Loucy (cell line): ENCODE measurements around the gene FAM53B.
"Not testable (repeated sequence)": the region's sequence is repeated elsewhere in the genome, so short reads cannot be mapped to it uniquely, and the experiment has no call there.

ENCODE experiments used
- H2AFZ ChIP-seq: fragments of 200-600 bp; sonication (generic); 2 replicates; pipeline ENCODE4 v1.6.0; 2016; ENCODE audit warnings: antibody characterized with exemption, mild to moderate bottlenecking, low read length, moderate library complexity
- H3F3A ChIP-seq: fragments of 200-600 bp; 2 replicates; pipeline ENCODE4 v1.6.0; 2016; ENCODE audit warnings: antibody characterized with exemption, low read depth, mild to moderate bottlenecking
- H3K27me3 ChIP-seq: fragments of 200-600 bp; sonication (generic); 2 replicates; pipeline ENCODE4 v1.6.1; 2014; ENCODE audit warnings: low read length, mild to moderate bottlenecking; ENCODE audit not compliant: insufficient read depth, poor library complexity, severe bottlenecking
- H3K36me3 ChIP-seq: fragments of 200-600 bp; sonication (generic); 2 replicates; pipeline ENCODE4 v1.6.1; 2016; ENCODE audit warnings: low read length; ENCODE audit not compliant: insufficient read depth
- H3K4me1 ChIP-seq: fragments of 200-600 bp; sonication (generic); 2 replicates; pipeline ENCODE4 v1.5.1; 2014; ENCODE audit warnings: low read length, mild to moderate bottlenecking; ENCODE audit not compliant: insufficient read depth, poor library complexity, severe bottlenecking
- H3K4me2 ChIP-seq: fragments of 200-600 bp; sonication (generic); 2 replicates; pipeline ENCODE4 v1.6.0; 2014; ENCODE audit warnings: antibody characterized with exemption, low read length, low read depth, mild to moderate bottlenecking; ENCODE audit not compliant: poor library complexity, severe bottlenecking
- H3K4me3 ChIP-seq: fragments of 200-600 bp; sonication (generic); 2 replicates; pipeline ENCODE4 v1.5.1; 2014; ENCODE audit warnings: low read length, mild to moderate bottlenecking, mixed read lengths; ENCODE audit not compliant: poor library complexity, severe bottlenecking
- H3K79me2 ChIP-seq: fragments of 200-600 bp; sonication (generic); 2 replicates; pipeline ENCODE4 v1.6.1; 2014; ENCODE audit warnings: low read length; ENCODE audit not compliant: insufficient read depth
- H3K9ac ChIP-seq: fragments of 200-600 bp; sonication (generic); 2 replicates; pipeline ENCODE4 v1.6.0; 2014; ENCODE audit warnings: mild to moderate bottlenecking, low read depth, low read length, moderate library complexity; ENCODE audit not compliant: poor library complexity, severe bottlenecking
- H3K9me2 ChIP-seq: fragments of 200-600 bp; sonication (generic); replicated peaks from 2 replicates; pipeline ENCODE4 v1.6.1; 2016; ENCODE audit warnings: low read depth, low read length, mixed read lengths
- H3K9me3 ChIP-seq: fragments of 200-600 bp; sonication (generic); 2 replicates; pipeline ENCODE4 v1.6.1; 2014; ENCODE audit warnings: mild to moderate bottlenecking, antibody characterized with exemption, low read length, low read depth; ENCODE audit not compliant: insufficient read depth
- H4K20me1 ChIP-seq: fragments of 200-600 bp; sonication (generic); 2 replicates; pipeline ENCODE4 v1.6.0; 2014; ENCODE audit warnings: antibody characterized with exemption, low read length, mild to moderate bottlenecking; ENCODE audit not compliant: insufficient read depth, poor library complexity, severe bottlenecking
- CTCF ChIP-seq: fragments of 200-600 bp; sonication (generic); conservative IDR thresholded peaks from 2 replicates; pipeline ENCODE4 v1.5.1; 2014; ENCODE audit warnings: mild to moderate bottlenecking, antibody characterized with exemption, low read length
- EZH2phosphoT487 ChIP-seq: fragments of 200-600 bp; IDR thresholded peaks from 2 replicates; pipeline ENCODE4 v1.6.1; 2018; ENCODE audit warnings: antibody characterized with exemption, mild to moderate bottlenecking, moderate library complexity, borderline replicate concordance

Gene FAM53B

GRCh38 chr10:124589491-124590041, 154.6 kb downstream of the FAM53B start:
- Histone ChIP-seq H3K9me2 (no peaks in the 10 kb centered on the region), H3F3A (no peaks in the 10 kb centered on the region), H3K4me3 (no peak overlapping the region), H3K27me3 (no peaks in the 10 kb centered on the region), H3K9me3 (no peaks in the 10 kb centered on the region), H3K9ac (no peak overlapping the region), H4K20me1 (no peaks in the 10 kb centered on the region), H2AFZ (no peak overlapping the region), H3K4me1 (no peaks in the 10 kb centered on the region), H3K36me3 (no peaks in the 10 kb centered on the region), H3K79me2 (no peaks in the 10 kb centered on the region), H3K4me2 (no peak overlapping the region)
- TF ChIP-seq CTCF (no peak), EZH2phosphoT487 (no peak)

GRCh38 chr10:124588736-124589490, 155.3 kb downstream of the FAM53B start:
- Histone ChIP-seq H3K4me1 (no peaks in the 10 kb centered on the region), H3K4me3 (no peak overlapping the region), H3K79me2 (no peaks in the 10 kb centered on the region), H3K36me3 (no peaks in the 10 kb centered on the region), H3K9me3 (no peaks in the 10 kb centered on the region), H4K20me1 (no peaks in the 10 kb centered on the region), H3K9me2 (no peaks in the 10 kb centered on the region), H3K4me2 (no peak overlapping the region), H3F3A (no peaks in the 10 kb centered on the region), H3K27me3 (no peaks in the 10 kb centered on the region), H3K9ac (no peak overlapping the region), H2AFZ (no peak overlapping the region)
- TF ChIP-seq CTCF (no peak), EZH2phosphoT487 (no peak)

GRCh38 chr10:124588341-124588735, 155.8 kb downstream of the FAM53B start:
- H3K9ac ChIP-seq, H3K4me2 ChIP-seq, H3F3A ChIP-seq, H3K79me2 ChIP-seq, H3K9me3 ChIP-seq, H3K4me3 ChIP-seq, H3K9me2 ChIP-seq, H3K36me3 ChIP-seq, H3K27me3 ChIP-seq, H4K20me1 ChIP-seq, H3K4me1 ChIP-seq, H2AFZ ChIP-seq: not testable (repeated sequence)

- TF ChIP-seq CTCF (no peak), EZH2phosphoT487 (no peak)
- Histone ChIP-seq H3K27me3 (no peaks in the 10 kb centered on the region), H3K9ac (no peak overlapping the region), H4K20me1 (no peaks in the 10 kb centered on the region), H3K9me3 (no peaks in the 10 kb centered on the region), H3K79me2 (no peaks in the 10 kb centered on the region), H3K4me2 (no peak overlapping the region), H3K4me3 (no peak overlapping the region), H3K36me3 (no peaks in the 10 kb centered on the region), H2AFZ (no peak overlapping the region), H3K9me2 (no peaks in the 10 kb centered on the region), H3F3A (no peaks in the 10 kb centered on the region), H3K4me1 (no peaks in the 10 kb centered on the region)
Observed at GRCh38 chr10:124587811-124588211, 156.4 kb downstream of the FAM53B start.
